HG03457 (cell line): ENCODE data around the gene DMTF1.
"Not testable (repeated sequence)": the region's sequence is repeated elsewhere in the genome, so short reads cannot be mapped to it uniquely, and the experiment has no call there.

ENCODE experiments used
- ATAC-seq: cut with Tn5 transposase; IDR thresholded peaks from one replicate; pipeline ENCODE4 v1.9.1; 2021; ENCODE audit warnings: moderate number of reproducible peaks; ENCODE audit not compliant: unreplicated experiment

The DMTF1 gene

DNA sequence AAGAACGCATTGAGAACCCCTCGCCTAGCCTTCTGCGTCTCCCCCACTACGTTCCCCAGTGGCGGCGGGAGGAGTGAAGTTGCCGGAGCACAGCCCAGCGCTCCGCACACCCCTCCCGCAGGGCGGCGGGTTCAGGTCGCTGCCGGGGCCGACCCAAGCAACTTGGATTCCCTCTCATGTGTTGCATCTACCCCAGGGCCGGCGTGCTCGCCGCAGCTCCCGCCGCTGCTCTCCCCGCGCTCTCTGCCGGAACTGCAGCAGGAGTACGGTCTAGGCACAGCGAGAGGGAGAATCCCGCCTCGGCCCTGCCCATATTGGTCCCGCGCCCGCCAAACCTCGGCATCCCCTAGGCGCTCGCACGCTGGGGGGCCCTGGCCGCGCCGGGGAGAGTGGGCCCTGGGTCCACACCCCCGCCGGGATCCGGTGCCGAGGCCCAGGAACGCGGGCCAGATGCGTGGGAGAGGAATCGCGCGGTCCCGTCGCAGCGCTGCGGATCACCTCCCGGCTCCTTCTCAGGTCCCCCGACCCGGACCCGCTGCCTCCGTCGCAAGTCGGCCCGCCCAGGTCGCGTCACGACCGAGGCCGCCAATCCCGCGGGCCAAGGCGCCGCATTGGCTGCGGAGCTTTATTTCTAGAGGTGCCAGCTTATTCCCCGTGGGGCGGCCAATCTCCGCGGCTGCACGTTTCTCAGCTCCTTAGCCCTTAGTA, 67.9 kb downstream of the DMTF1 start:
- ATAC-seq = peak; percentile 26

- no peak for ATAC-seq
These were observed 68.5 kb downstream of the DMTF1 start for GRCh38 chr7:87220734-87221215.

DNA sequence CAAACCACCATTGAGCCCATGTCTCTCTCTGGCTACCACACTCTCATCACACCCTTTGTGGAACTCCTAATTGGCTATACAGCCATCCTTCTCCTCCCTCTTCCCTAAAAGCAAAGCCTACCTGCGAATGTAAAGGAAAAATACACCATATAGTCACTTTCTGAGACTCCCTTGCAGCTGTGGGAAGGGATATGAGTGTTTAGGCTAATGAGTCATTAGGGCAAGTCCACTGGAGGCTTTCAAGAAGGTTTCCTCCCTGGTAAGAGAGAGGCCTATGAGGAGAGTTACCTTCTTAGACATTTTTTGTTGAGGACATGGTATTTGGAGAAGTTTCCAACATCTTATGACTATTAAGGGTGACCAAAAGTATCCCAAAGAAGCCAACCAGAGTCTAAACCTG, 71.4 kb downstream of the DMTF1 start:
- no peak for ATAC-seq

DNA sequence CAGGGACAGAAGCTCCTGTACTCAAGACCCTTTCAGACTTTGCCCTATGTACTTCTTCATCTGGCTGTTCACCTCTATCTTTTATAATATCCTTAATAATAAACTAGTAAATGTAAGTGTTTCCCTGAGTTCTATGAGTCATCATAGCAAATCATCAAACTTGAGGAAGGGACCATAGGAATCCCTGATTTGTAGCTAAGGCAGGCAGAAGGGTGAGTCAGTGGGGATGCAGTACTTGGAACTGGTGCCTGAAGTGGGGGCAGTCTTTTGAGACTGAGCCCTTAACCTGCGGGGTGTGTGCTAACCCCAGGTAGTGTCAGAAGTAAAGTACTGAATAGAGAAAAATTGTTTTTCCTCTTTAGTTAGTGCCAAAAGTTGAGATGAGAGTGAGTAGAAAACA, 73.4 kb downstream of the DMTF1 start:
- no peak for ATAC-seq

DNA sequence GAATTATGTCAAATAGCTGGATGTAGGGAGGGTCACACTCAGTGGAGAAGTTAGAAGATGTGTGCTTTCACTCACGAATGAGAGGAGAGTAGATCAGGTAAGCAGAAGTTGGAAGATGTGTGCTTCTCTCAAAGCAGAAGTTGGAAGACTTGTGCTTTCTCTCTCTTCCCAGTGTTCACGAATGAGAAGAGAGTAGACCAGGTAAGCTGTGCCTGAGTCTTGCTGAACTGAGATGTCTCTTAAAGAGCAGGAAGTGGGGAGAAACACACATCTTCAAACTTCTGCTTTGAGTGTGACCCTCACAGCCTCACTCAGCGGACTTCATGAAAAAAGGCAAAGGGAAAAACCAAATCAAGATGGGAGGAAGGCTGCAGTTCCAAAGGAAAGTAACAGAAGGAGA, 74.2 kb downstream of the DMTF1 start:
- no peak for ATAC-seq

DNA sequence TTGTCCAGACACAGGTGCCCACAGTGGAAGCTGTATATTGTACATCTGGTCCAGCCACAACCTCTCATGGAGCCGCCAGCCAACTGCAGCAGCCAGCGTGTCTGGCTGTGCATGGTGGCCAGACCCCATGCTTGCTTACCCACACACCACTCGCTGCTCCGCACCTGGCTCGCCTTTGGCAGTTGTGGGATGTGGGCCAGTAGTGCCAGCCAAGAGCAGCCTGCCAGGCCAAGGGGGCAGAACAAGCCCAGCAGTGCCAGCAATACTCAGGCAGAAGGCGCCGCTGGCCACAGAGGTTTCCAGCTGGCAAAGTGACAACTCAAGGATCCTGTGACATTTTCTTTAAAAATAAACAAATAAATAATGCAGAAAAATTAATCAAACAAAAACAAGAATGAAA, 79.0 kb downstream of the DMTF1 start:
- no peak for ATAC-seq

DNA sequence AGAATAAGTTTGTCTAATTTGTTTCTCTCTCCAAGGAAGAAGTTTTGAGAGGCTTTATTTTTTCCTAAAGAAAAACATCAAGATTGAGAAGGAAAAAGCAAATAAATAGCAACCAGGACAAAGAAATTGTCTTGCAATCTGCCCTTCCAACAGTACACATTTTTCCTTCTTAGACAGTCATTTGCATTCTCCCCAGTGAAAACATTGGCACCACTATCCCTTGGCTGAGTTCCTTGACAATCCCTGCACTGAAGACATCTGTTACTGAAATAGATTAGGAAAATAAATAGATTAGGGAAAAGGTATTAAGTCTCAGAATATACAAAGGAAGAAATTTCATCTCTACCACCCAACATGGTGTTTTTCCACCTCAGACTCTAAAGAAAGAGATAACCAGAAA, 79.5 kb downstream of the DMTF1 start:
- no peak for ATAC-seq

- no peak for ATAC-seq
These were observed 82.7 kb downstream of the DMTF1 start for GRCh38 chr7:87234949-87235348.

GRCh38 chr7:87238464-87239051, 86.3 kb downstream of the DMTF1 start:
- ATAC-seq = not testable (repeated sequence)

DNA sequence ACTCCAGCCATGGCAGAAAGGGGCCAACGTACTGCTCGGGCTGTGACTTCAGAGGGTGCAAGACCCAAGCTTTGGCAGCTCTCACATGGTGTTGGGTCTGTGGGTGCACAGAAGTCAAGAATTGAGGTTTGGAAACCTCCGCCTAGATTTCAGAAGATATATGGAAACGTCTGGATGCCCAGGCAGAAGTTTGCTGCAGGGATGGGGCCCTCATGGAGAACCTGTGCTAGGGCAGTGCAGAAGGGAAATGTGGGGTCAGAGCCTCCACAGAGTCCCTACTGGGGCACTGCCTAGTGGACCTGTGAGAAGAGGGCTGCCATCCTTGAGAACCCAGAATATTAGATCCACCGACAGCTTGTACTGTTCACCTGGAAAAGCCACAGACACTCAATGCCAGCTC, 93.4 kb downstream of the DMTF1 start:
- not testable (repeated sequence) for ATAC-seq
